Activated CD8-positive, alpha-beta memory T cell treated with anti-CD3 and anti-CD28 coated beads for 24 hours (primary cell): ENCODE data around the gene RFESD.
"Not testable (repeated sequence)": the region's sequence is repeated elsewhere in the genome, so short reads cannot be mapped to it uniquely, and the experiment has no call there.

ENCODE experiments used
- DNase-seq: peaks from one replicate; pipeline ENCODE4 v3.0.0-alpha.2; 2020

The RFESD gene

GRCh38 chr5:95667678-95668077 is 21.1 kb downstream of the RFESD start:
- DNase-seq: no peak

GRCh38 chr5:95668216-95668615 is 21.6 kb downstream of the RFESD start:
- no peak for DNase-seq

- DNase-seq: no peak
Measured at GRCh38 chr5:95668728-95669127, 22.2 kb downstream of the RFESD start.

GRCh38 chr5:95669540-95669939 is 23.0 kb downstream of the RFESD start:
- no peak for DNase-seq

GRCh38 chr5:95669985-95670384 is 23.4 kb downstream of the RFESD start:
- DNase-seq: no peak

GRCh38 chr5:95670568-95670967 is 24.0 kb downstream of the RFESD start:
- no peak for DNase-seq

- no peak for DNase-seq
Measured at GRCh38 chr5:95671826-95672225, 25.2 kb downstream of the RFESD start.

GRCh38 chr5:95672641-95673040 is 26.1 kb downstream of the RFESD start:
- no peak for DNase-seq

GRCh38 chr5:95673081-95673480 is 26.5 kb downstream of the RFESD start:
- no peak for DNase-seq

- DNase-seq: no peak
Measured at GRCh38 chr5:95682891-95683290, 36.3 kb downstream of the RFESD start, which contains the start of gene SPATA9. Gene SPATA9, minus strand, starts transcription at chr5:95682991. Its CDS starts 137 bp downstream, at chr5:95682854.

- no peak for DNase-seq
Measured at GRCh38 chr5:95684361-95684760, 37.8 kb downstream of the RFESD start.

GRCh38 chr5:95686651-95687050 is 40.1 kb downstream of the RFESD start:
- DNase-seq: no peak

- no peak for DNase-seq
Measured at GRCh38 chr5:95689680-95690079, 43.1 kb downstream of the RFESD start.

GRCh38 chr5:95690333-95690732 is 43.8 kb downstream of the RFESD start:
- DNase-seq: no peak

GRCh38 chr5:95697781-95698681 is 51.5 kb downstream of the RFESD start:
- DNase-seq: no peak

GRCh38 chr5:95699337-95699736 is 52.8 kb downstream of the RFESD start:
- DNase-seq: no peak

GRCh38 chr5:95701074-95701473 is 54.5 kb downstream of the RFESD start:
- no peak for DNase-seq

- DNase-seq: no peak
Measured at GRCh38 chr5:95704150-95704549, 57.6 kb downstream of the RFESD start.

GRCh38 chr5:95706196-95706595 is 59.6 kb downstream of the RFESD start:
- not testable (repeated sequence) for DNase-seq

GRCh38 chr5:95707055-95707454 is 60.5 kb downstream of the RFESD start:
- DNase-seq: no peak
